Astrocyte of the cerebellum (primary cell): ENCODE measurements around the gene ZSWIM6.
"Not testable (repeated sequence)": the region's sequence is repeated elsewhere in the genome, so short reads cannot be mapped to it uniquely, and the experiment has no call there.

Experiments
- DNase-seq: peaks from one replicate; pipeline ENCODE4 v3.0.0-alpha.2; 2011; ENCODE audit warnings: low read depth
- H3K4me3 ChIP-seq: 2 replicates; pipeline ENCODE4 v1.5.1; 2011; ENCODE audit warnings: mild to moderate bottlenecking, low read depth, low read length, moderate library complexity
- CTCF ChIP-seq: IDR thresholded peaks from 2 replicates; pipeline ENCODE4 v1.5.1; 2012; ENCODE audit warnings: low read length, low read depth, moderate library complexity, mild to moderate bottlenecking; ENCODE audit errors: missing control alignments
- in situ Hi-C: cut with HindIII; loops from 2 replicates; pipeline ENCODE4 v1.10.0; 2017; ENCODE audit warnings: low sequenced_read_pairs

The ZSWIM6 gene

GRCh38 chr5:61416010-61416409 is 84.0 kb downstream of the ZSWIM6 start:
- TF ChIP-seq CTCF: no peak
- H3K4me3 ChIP-seq: no peak overlapping the region
- no peak for DNase-seq
- in situ Hi-C loops: no loop called here

- no peak for DNase-seq
- in situ Hi-C loops: no loop called here
- no peak for TF ChIP-seq CTCF
Measured at GRCh38 chr5:61416420-61416819, 84.4 kb downstream of the ZSWIM6 start.

GRCh38 chr5:61417340-61417739 is 85.3 kb downstream of the ZSWIM6 start:
- in situ Hi-C loops: no loop called here
- no peak overlapping the region for H3K4me3 ChIP-seq
- DNase-seq: no peak
- TF ChIP-seq CTCF: no peak

More at GRCh38 chr5:61416420-61416819, 84.4 kb downstream of the ZSWIM6 start:
- no peak overlapping the region for H3K4me3 ChIP-seq

- H3K4me3 ChIP-seq: no peak overlapping the region
- DNase-seq: no peak
- in situ Hi-C loops: no loop called here
- TF ChIP-seq CTCF: no peak
Measured at GRCh38 chr5:61417851-61418250, 85.8 kb downstream of the ZSWIM6 start.

GRCh38 chr5:61419106-61419505 is 87.0 kb downstream of the ZSWIM6 start:
- H3K4me3 ChIP-seq: no peak overlapping the region
- no peak for TF ChIP-seq CTCF
- in situ Hi-C loops: no loop called here
- no peak for DNase-seq

GRCh38 chr5:61420016-61420415 is 88.0 kb downstream of the ZSWIM6 start:
- TF ChIP-seq CTCF: no peak
- in situ Hi-C loops: no loop called here
- no peak for DNase-seq
- no peak overlapping the region for H3K4me3 ChIP-seq

GRCh38 chr5:61421262-61421661 is 89.2 kb downstream of the ZSWIM6 start:
- in situ Hi-C loops, DNase-seq, H3K4me3 ChIP-seq: not testable (repeated sequence)
